Caco-2 (cell line): Measurements from ENCODE around the gene RPLP2. TPM values are rescaled to one million over a fixed set of nuclear protein-coding genes. Genes with fewer than 3 reads are reported as not detected.

Experiments
- BruUV-seq: library from RNA; stranded (reverse); fragments of 400-500 nt; replicated peaks from 2 replicates; lab custom pipeline; 2021; lab: Mats Ljungman, UMichigan
- CTCF ChIA-PET: fragments of 300-600 bp; sonication (Branson Sonifier 250); formaldehyde crosslinking; loops from one replicate; lab custom pipeline; 2022; ENCODE audit warnings: antibody characterized with exemption; lab: Charles Lee
- POLR2A ChIA-PET: fragments of 300-600 bp; sonication (Branson Sonifier 250); formaldehyde crosslinking; loops from one replicate; lab custom pipeline; 2022; ENCODE audit warnings: antibody characterized with exemption; lab: Charles Lee
- DNase-seq, 2 experiments: peaks; one replicate each; pipeline versions ENCODE4 v3.0.0 to v3.0.0-alpha.2; 2020 to 2022
- H3K27me3 ChIP-seq: replicated peaks from 2 replicates; pipeline ENCODE4 v1.6.0; 2011; ENCODE audit warnings: low read length; ENCODE audit not compliant: control insufficient read depth, insufficient read depth
- H3K36me3 ChIP-seq: 2 replicates; pipeline ENCODE4 v1.5.1; 2011; ENCODE audit warnings: low read length; ENCODE audit not compliant: control insufficient read depth, insufficient read depth
- H3K4me1 ChIP-seq: fragments of 250-450 bp; sonication (Bioruptor Pico); 2 replicates; pipeline ENCODE4 v1.5.1; 2020; ENCODE audit warnings: mild to moderate bottlenecking
- H3K4me3 ChIP-seq: 2 replicates; pipeline ENCODE4 v1.5.1; 2011; ENCODE audit warnings: low read depth, mild to moderate bottlenecking, control low read depth, low read length
- H3K9me3 ChIP-seq: fragments of 250-450 bp; sonication (Bioruptor Pico); 2 replicates; pipeline ENCODE4 v1.5.1; 2020; ENCODE audit warnings: mild to moderate bottlenecking, moderate library complexity
- H3K27ac Mint-ChIP-seq: one replicate; pipeline ENCODE4 v1.8.0; 2022; ENCODE audit warnings: mixed read lengths; ENCODE audit not compliant: unreplicated experiment
- H3K27me3 Mint-ChIP-seq: one replicate; pipeline ENCODE4 v1.8.0; 2022; ENCODE audit warnings: mixed read lengths; ENCODE audit not compliant: insufficient read depth, unreplicated experiment
- H3K36me3 Mint-ChIP-seq: one replicate; pipeline ENCODE4 v1.8.0; 2022; ENCODE audit warnings: mild to moderate bottlenecking, mixed read lengths; ENCODE audit not compliant: insufficient read depth, unreplicated experiment
- H3K4me1 Mint-ChIP-seq: one replicate; pipeline ENCODE4 v1.8.0; 2022; ENCODE audit warnings: low read depth, mixed read lengths; ENCODE audit not compliant: unreplicated experiment
- H3K4me3 Mint-ChIP-seq: one replicate; pipeline ENCODE4 v1.8.0; 2022; ENCODE audit warnings: mild to moderate bottlenecking, moderate library complexity, mixed read lengths; ENCODE audit not compliant: unreplicated experiment
- H3K9me3 Mint-ChIP-seq: one replicate; pipeline ENCODE4 v1.8.0; 2022; ENCODE audit warnings: mixed read lengths; ENCODE audit not compliant: unreplicated experiment
- intact Hi-C: fragments of 100-400 bp; cut with micrococcal nuclease; formaldehyde crosslinking; loops from one replicate; pipeline ENCODE4 v1.10.0; 2022; ENCODE audit not compliant: unreplicated experiment
- total RNA-seq: library from RNA; stranded (reverse); gene quantifications from 2 replicates; pipeline ENCODE4 v1.2.3, GENCODE V29; 2022
- TF ChIP-seq, protein P1 (sequence below), 2 experiments: fragments of 200-600 bp in 1 of 2; IDR thresholded peaks; 1 replicate in 1 of 2; 2 replicates in 1 of 2; pipeline versions ENCODE4 v1.5.1 to v1.8.0; 2011 to 2022; ENCODE audit warnings: antibody characterized with exemption in 1 of 2, control low read depth in 1 of 2, inconsistent platforms in 1 of 2, low read depth in 1 of 2, low read length in 1 of 2, mild to moderate bottlenecking in 1 of 2, moderate library complexity in 1 of 2; ENCODE audit not compliant: insufficient read depth in 1 of 2, severe bottlenecking in 1 of 2, unreplicated experiment in 1 of 2

RPLP2 gene
- total RNA-seq, 1 experiment from 2014 or later: 2,622 TPM

DNA sequence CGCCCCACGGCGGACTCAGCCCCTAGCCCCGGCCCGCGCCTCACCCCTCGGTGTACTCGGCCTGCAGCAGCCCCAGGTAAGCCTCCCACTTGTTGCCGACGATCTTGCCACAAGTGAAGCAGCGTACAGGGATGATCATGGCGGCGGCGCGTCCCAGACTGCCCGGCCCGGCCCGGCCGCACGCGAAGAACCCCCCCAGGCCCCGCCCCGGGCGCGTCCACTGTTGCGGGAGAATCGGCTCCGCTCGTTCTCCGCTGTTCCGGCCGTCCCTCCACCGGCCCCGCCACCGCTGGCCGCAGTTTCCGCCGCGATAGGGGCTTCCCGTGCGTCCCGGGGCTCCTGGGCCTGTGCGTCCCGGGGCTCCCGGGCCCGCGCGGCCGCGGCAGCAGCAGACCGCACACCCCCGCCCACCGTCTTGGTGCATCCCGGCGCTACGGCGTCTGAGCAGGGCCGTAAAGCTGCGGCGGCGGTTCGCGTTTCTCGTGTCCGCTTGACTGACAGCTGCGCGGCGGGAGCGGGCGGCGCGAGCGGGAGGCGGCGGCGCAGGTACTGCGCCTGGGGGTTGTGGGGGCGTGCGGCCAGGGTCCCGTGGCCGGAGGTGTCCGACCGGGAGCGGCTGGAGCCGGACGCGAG lies 32.7 kb downstream of the RPLP2 start, which contains the start of the genes POLR2L and TSPAN4:
Gene POLR2L, minus strand, starts transcription at position 160 of the 633 bp plus-strand sequence. Its CDS starts 21 bp downstream, at position 139.
Gene TSPAN4, plus strand, starts transcription at position 483 of the 633 bp plus-strand sequence. CDS start 7,453 bp downstream, outside the sequence.
- DNase-seq: peak; percentile 90 to 94
- POLR2A ChIA-PET: interaction anchor here (0.6 to 1.2 kb wide), 3 partner anchors 9 to 1146 kb away, joined by 3 to 4 read pairs (median 4); partner anchors contain the start of gene RPLP2
- Mint-ChIP-seq H3K9me3 (no peaks in the 10 kb centered on the region), H3K27me3 (no peaks in the 10 kb centered on the region), H3K27ac (peak within 1 kb of the TSS; percentile 88), H3K36me3 (peaks cover 58% of the 10 kb centered on the region), H3K4me3 (peak within 1 kb of the TSS; percentile 90), H3K4me1 (peaks cover 18% of the 10 kb centered on the region)
- Histone ChIP-seq H3K9me3 (no peaks in the 10 kb centered on the region), H3K4me3 (peak within 1 kb of the TSS; percentile 68), H3K36me3 (peaks cover 5% of the 10 kb centered on the region), H3K4me1 (peaks cover 26% of the 10 kb centered on the region), H3K27me3 (no peaks in the 10 kb centered on the region)
- intact Hi-C loops: loop anchor here (1.0 kb wide), 1 partner anchor 9 kb away; no protein-coding TSS in a partner anchor
- TF ChIP-seq, protein P1, sequence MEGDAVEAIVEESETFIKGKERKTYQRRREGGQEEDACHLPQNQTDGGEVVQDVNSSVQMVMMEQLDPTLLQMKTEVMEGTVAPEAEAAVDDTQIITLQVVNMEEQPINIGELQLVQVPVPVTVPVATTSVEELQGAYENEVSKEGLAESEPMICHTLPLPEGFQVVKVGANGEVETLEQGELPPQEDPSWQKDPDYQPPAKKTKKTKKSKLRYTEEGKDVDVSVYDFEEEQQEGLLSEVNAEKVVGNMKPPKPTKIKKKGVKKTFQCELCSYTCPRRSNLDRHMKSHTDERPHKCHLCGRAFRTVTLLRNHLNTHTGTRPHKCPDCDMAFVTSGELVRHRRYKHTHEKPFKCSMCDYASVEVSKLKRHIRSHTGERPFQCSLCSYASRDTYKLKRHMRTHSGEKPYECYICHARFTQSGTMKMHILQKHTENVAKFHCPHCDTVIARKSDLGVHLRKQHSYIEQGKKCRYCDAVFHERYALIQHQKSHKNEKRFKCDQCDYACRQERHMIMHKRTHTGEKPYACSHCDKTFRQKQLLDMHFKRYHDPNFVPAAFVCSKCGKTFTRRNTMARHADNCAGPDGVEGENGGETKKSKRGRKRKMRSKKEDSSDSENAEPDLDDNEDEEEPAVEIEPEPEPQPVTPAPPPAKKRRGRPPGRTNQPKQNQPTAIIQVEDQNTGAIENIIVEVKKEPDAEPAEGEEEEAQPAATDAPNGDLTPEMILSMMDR (IDR thresholded peaks at IDR 0.05; ENCODE audit: insufficient read depth in 1 of 2, low read depth in 1 of 2, low read length in 1 of 2, severe bottlenecking in 1 of 2, unreplicated experiment in 1 of 2): no peak
- BruUV-seq: no TSS peak
- CTCF ChIA-PET: interaction anchor here (1.5 kb wide), 1 partner anchor 23 kb away, joined by 3 read pairs; no protein-coding TSS in a partner anchor

DNA sequence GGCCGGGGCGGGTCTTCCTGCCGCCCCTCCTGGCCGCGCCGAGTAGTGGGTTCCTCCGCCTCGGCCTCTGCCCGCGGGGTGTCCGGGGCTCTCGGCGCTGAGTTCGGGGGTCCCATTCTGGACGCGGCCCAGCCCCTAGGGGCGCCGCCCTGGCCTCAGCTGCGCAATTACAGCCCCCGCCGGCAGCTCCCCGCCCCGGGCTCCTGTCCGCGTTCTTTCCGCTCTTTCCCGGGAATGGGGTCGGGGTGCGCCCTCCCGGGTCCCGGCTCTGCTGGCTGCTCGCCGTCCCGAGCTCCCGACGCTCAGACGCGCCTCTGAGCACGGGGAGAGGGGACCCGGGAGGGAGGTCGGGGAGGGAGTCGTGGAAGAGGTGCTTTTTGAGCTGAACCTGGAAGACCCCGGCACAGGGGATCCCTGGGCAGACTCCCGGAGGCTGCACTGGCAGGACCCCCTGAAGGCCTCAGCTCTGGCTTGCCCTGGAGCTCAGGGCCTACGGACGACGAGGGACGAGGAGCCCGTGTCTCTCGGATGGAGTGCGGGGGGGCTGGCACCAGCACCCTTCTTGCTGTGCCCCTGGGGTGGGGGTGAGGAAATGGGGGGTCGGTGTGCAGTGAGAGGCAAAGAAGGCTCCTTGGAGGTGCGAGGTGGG lies 33.4 kb downstream of the RPLP2 start:
- H3K27ac Mint-ChIP-seq: peak overlapping the region; percentile 88
- DNase-seq: no peak
- CTCF ChIA-PET: interaction anchor here (0.6 to 1.5 kb wide), 3 partner anchors 9 to 24 kb away, joined by 3 to 4 read pairs (median 3); no protein-coding TSS in a partner anchor
- peaks cover 52% of the 10 kb centered on the region for H3K36me3 Mint-ChIP-seq
- no TSS peak for BruUV-seq
- H3K9me3 Mint-ChIP-seq: no peaks in the 10 kb centered on the region
- TF ChIP-seq, protein P1 (IDR thresholded peaks at IDR 0.05; ENCODE audit: insufficient read depth in 1 of 2, low read depth in 1 of 2, low read length in 1 of 2, severe bottlenecking in 1 of 2, unreplicated experiment in 1 of 2): no peak
- Histone ChIP-seq H3K4me1 (peaks cover 30% of the 10 kb centered on the region), H3K36me3 (peaks cover 3% of the 10 kb centered on the region), H3K27me3 (no peaks in the 10 kb centered on the region), H3K4me3 (peak overlapping the region; percentile 68), H3K9me3 (no peaks in the 10 kb centered on the region)
- peak overlapping the region; percentile 90 for H3K4me3 Mint-ChIP-seq
- H3K4me1 Mint-ChIP-seq: peaks cover 18% of the 10 kb centered on the region
- POLR2A ChIA-PET: interaction anchor here (0.6 to 1.2 kb wide), 4 partner anchors 9 to 1145 kb away, joined by 3 to 12 read pairs (median 4); partner anchors contain the start of gene RPLP2
- H3K27me3 Mint-ChIP-seq: no peaks in the 10 kb centered on the region
- intact Hi-C loops: loop anchor here (1.0 kb wide), 1 partner anchor 10 kb away; no protein-coding TSS in a partner anchor
